GM12878 (cell line): Measurements from ENCODE around the gene SFSWAP.
"Not testable (repeated sequence)": the region's sequence is repeated elsewhere in the genome, so short reads cannot be mapped to it uniquely, and the experiment has no call there.

Experiments
- CHD2 ChIP-seq: IDR thresholded peaks from 2 replicates; pipeline ENCODE4 v1.6.1; 2011; ENCODE audit warnings: low read depth, low read length, improper control_type of control experiment, borderline replicate concordance
- GABPA ChIP-seq: IDR thresholded peaks from 2 replicates; pipeline ENCODE4 v1.6.1; 2014; ENCODE audit warnings: antibody characterized with exemption, low read depth, mild to moderate bottlenecking, inconsistent platforms
- MAX ChIP-seq: IDR thresholded peaks from 2 replicates; pipeline ENCODE4 v1.6.1; 2012; ENCODE audit warnings: low read depth, low read length, improper control_type of control experiment
- MTA3 ChIP-seq: IDR thresholded peaks from 2 replicates; pipeline ENCODE4 v1.6.1; 2012; ENCODE audit warnings: low read length, inconsistent platforms, borderline replicate concordance
- NFYB ChIP-seq: IDR thresholded peaks from 2 replicates; pipeline ENCODE4 v1.6.1; 2011; ENCODE audit warnings: low read depth, mild to moderate bottlenecking, low read length, improper control_type of control experiment, moderate library complexity; ENCODE audit not compliant: insufficient read depth
- NR2C2 ChIP-seq: IDR thresholded peaks from 2 replicates; pipeline ENCODE4 v1.6.1; 2011; ENCODE audit warnings: borderline replicate concordance, low read depth; ENCODE audit not compliant: control insufficient read depth, insufficient read length
- POLR2A ChIP-seq: IDR thresholded peaks from 2 replicates; pipeline ENCODE4 v1.6.1; 2011; ENCODE audit warnings: low read depth, mild to moderate bottlenecking, low read length
- POLR2AphosphoS5 ChIP-seq: IDR thresholded peaks from 2 replicates; pipeline ENCODE4 v1.6.1; 2011; ENCODE audit warnings: mild to moderate bottlenecking, low read length, inconsistent platforms
- SIN3A ChIP-seq: IDR thresholded peaks from 2 replicates; pipeline ENCODE4 v1.6.1; 2012; ENCODE audit warnings: low read depth, low read length, improper control_type of control experiment
- SUZ12 ChIP-seq: fragments of 200-600 bp; sonication (generic); IDR thresholded peaks from one replicate; pipeline ENCODE4 v1.6.1; 2018; ENCODE audit warnings: antibody characterized with exemption, mild to moderate bottlenecking; ENCODE audit not compliant: unreplicated experiment
- TF ChIP-seq, protein P1 (sequence below), 3 experiments: IDR thresholded peaks in 2 of 3; conservative IDR thresholded peaks in 1 of 3; 2 replicates each; pipeline ENCODE4 v1.5.1; 2011; ENCODE audit warnings: low read depth in 3 of 3, low read length in 3 of 3, mild to moderate bottlenecking in 3 of 3, control low read depth in 2 of 3, moderate library complexity in 2 of 3, inconsistent platforms in 1 of 3, mixed read lengths in 1 of 3; ENCODE audit not compliant: control insufficient read depth in 2 of 3, insufficient read depth in 1 of 3; ENCODE audit errors: extremely low read depth in 1 of 3
- TF ChIP-seq, protein P2 (sequence below): IDR thresholded peaks from 2 replicates; pipeline ENCODE4 v1.6.1; 2012; ENCODE audit warnings: mild to moderate bottlenecking, low read depth, low read length

GRCh38 chr12:131809476-131810254, 98.8 kb downstream of the SFSWAP start:
- TF ChIP-seq SIN3A, NFYB, CHD2, MAX, POLR2AphosphoS5, POLR2A, MTA3, NR2C2, SUZ12, GABPA: not testable (repeated sequence)
- TF ChIP-seq, protein P1, sequence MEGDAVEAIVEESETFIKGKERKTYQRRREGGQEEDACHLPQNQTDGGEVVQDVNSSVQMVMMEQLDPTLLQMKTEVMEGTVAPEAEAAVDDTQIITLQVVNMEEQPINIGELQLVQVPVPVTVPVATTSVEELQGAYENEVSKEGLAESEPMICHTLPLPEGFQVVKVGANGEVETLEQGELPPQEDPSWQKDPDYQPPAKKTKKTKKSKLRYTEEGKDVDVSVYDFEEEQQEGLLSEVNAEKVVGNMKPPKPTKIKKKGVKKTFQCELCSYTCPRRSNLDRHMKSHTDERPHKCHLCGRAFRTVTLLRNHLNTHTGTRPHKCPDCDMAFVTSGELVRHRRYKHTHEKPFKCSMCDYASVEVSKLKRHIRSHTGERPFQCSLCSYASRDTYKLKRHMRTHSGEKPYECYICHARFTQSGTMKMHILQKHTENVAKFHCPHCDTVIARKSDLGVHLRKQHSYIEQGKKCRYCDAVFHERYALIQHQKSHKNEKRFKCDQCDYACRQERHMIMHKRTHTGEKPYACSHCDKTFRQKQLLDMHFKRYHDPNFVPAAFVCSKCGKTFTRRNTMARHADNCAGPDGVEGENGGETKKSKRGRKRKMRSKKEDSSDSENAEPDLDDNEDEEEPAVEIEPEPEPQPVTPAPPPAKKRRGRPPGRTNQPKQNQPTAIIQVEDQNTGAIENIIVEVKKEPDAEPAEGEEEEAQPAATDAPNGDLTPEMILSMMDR (IDR thresholded peaks at IDR 0.05 in 2 of 3, conservative IDR thresholded peaks at IDR 0.05 in 1 of 3; ENCODE audit: control insufficient read depth in 2 of 3, extremely low read depth in 1 of 3, insufficient read depth in 1 of 3, low read depth in 3 of 3, low read length in 3 of 3): not testable (repeated sequence)
- TF ChIP-seq, protein P2, sequence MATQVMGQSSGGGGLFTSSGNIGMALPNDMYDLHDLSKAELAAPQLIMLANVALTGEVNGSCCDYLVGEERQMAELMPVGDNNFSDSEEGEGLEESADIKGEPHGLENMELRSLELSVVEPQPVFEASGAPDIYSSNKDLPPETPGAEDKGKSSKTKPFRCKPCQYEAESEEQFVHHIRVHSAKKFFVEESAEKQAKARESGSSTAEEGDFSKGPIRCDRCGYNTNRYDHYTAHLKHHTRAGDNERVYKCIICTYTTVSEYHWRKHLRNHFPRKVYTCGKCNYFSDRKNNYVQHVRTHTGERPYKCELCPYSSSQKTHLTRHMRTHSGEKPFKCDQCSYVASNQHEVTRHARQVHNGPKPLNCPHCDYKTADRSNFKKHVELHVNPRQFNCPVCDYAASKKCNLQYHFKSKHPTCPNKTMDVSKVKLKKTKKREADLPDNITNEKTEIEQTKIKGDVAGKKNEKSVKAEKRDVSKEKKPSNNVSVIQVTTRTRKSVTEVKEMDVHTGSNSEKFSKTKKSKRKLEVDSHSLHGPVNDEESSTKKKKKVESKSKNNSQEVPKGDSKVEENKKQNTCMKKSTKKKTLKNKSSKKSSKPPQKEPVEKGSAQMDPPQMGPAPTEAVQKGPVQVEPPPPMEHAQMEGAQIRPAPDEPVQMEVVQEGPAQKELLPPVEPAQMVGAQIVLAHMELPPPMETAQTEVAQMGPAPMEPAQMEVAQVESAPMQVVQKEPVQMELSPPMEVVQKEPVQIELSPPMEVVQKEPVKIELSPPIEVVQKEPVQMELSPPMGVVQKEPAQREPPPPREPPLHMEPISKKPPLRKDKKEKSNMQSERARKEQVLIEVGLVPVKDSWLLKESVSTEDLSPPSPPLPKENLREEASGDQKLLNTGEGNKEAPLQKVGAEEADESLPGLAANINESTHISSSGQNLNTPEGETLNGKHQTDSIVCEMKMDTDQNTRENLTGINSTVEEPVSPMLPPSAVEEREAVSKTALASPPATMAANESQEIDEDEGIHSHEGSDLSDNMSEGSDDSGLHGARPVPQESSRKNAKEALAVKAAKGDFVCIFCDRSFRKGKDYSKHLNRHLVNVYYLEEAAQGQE: not testable (repeated sequence)
